Suprapubic skin (tissue), 3 donors: Measurements from ENCODE around the gene NDUFAF5.

Source experiments
- CTCF ChIP-seq, 2 donors: fragments of 200-600 bp in 1 of 2; fragments of 450-650 bp in 1 of 2; sonication (generic) in 1 of 2; IDR thresholded peaks; one replicate each; pipeline ENCODE4 v1.5.1; 2016 to 2019; ENCODE audit warnings: antibody characterized with exemption in 2 of 2, mild to moderate bottlenecking in 1 of 2, moderate library complexity in 1 of 2
- EP300 ChIP-seq: sonication (generic); formaldehyde crosslinking; IDR thresholded peaks from one replicate; pipeline ENCODE4 v1.6.1; 2017; ENCODE audit warnings: antibody characterized with exemption
- POLR2A ChIP-seq, 2 donors: fragments of 450-650 bp; IDR thresholded peaks; one replicate each; pipeline ENCODE4 v1.6.1; 2017; ENCODE audit warnings: antibody characterized with exemption in 2 of 2, mild to moderate bottlenecking in 2 of 2, moderate library complexity in 2 of 2

GRCh38 chr20:13855613-13856012 is 70.8 kb downstream of the NDUFAF5 start:
- TF ChIP-seq POLR2A (IDR thresholded peaks at IDR 0.05): no peak
- TF ChIP-seq CTCF (IDR thresholded peaks at IDR 0.05): no peak
- TF ChIP-seq EP300: no peak
